SHP77 treated with DMSO at 0.1 percent for 48 hours (cell line): ENCODE data around the gene TM9SF4.
"Not testable (repeated sequence)": the region's sequence is repeated elsewhere in the genome, so short reads cannot be mapped to it uniquely, and the experiment has no call there.

Experiments used
- DNase-seq: peaks from one replicate; lab custom pipeline; 2025; lab: John Stamatoyannopoulos, UW

The TM9SF4 gene

DNA sequence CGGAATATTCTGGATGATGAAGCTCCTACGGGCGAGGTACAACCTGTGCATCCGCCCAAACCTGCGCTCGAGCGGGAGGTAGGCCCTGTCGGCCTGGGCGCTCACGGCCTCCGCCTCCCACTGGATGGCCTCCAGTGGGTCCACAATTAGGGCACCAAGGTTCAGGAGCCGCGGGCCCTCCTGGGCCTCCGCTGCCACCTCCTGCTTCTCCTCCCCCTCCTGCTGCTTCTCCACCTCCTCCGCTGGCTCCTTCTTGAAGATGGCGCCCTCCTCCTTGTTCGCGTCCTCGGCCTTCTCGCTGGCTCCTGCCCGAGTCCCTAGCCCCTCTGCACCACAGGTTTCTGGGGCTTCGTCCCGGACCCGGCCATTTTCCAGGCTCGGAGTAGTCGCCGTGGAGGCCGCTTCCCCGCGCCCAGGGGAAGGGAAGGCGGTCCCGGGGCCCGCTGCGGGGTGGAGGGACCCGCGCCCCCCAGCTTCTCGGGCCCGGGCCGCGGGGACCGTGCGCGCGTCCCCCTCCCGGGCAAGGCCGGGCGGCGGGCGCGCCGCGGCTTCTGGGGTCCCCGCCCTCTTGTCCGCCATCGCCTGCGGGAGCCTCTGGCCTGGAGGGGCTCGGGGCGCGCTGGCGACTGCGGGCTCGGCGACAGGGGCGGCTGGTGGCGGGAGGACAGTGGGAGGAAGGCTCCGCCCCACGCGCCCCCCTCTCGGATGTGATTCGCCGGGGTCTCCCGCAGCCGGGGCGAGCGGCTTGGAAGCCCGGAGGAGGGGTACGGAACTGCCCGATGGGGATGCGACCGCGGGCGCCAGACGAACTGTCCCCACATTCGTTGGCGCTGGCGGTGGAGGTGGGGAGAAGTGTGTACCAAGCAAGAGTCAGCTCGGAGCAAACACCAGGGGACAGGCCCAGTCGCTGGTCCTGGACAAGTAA is 80.4 kb downstream of the TM9SF4 start:
- no peak for DNase-seq

DNA sequence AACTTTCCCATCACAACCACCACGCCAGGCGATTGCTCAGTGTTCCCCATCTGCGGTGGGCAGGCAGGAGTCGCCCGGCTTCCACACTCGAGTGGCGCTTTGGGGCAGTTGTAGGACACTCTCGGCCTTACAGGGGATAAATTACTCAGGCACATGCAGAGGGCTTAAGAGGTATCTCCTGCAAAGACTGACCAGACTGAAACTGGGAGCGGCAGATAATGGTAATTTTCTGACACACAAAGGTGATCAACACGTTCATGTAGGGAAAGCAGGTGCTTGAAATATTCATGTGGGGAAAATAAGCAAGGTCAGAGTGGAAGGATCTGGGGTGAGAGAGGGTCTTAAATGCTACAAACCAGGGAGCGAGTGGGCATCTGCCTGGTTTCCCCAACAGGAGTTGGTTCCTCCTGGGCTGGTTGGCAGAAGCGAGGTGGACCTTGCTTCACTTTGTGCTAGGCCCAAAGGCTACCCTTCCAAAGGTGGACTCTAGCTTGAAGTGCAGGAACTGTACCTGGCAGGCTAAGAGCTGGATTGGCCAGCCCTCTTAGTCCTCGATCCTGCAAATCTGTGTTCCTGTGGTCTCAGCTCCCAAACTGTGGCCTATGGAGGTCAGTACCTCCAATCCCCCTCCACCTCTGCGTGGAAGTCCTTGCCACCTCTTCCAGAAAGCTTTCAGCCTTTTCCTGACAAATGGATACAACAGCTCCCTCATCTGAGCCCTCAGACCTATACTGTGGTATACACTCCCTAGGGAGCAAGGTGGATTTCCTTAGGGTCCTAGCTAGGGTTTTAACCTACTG is 81.3 kb downstream of the TM9SF4 start:
- DNase-seq = no peak

DNA sequence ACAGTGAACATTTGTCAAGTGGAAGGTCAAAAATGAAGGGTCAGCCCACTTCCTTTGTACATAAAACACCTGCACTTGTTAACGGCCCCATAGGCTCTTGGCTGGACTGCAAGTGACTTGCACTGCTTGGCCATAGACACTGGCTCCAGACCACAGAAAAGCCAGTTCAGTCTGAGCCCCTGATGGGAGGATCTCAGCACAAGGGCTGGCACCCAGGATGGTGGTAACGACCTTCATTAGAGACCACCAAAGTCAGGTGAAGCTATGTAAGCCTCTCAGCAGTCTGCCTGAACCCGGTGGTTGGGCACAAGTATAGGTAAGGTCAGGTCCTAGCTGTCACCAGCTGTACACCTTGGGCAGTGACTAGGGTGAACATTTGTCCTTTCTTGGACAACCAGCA is 81.9 kb downstream of the TM9SF4 start:
- DNase-seq = no peak

DNA sequence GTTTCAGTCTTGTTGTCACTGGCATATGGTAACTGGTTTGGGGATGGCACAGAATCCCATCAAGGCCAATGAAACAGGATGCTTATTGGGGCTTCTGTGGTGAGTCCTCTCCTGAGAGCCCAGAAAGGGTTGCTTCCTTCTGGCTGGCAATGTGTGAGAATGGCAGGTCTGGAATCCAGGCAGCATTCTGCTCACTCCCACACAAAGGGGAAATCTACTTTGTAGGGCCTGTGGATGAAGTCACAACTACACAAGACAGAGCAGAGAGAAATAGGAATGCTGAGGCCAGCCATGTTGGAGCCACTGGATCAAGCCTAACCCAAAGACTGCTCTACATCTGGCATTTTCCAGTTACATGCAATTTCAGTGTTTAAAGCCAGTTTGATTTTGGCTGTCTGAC is 82.4 kb downstream of the TM9SF4 start:
- DNase-seq = no peak

DNA sequence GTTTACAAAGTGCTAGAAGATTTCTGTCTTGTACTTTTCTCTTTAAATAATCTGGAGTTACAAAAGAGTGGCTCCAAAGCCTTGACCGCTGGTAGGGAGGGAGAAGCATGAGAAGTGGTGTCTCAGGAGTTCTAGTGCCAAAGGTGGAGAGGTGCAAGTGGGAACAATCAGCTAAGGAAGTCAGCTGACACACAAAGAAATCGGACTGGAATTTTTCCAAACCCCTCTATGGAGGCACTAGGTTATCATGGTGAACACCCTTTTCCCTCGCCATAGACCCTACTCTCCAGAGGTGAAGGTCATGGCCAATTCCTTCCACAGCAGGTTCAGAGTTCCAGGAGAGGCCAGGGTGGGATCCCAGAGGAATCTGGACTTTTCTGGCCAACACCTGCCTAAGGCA is 83.2 kb downstream of the TM9SF4 start:
- DNase-seq = no peak

DNA sequence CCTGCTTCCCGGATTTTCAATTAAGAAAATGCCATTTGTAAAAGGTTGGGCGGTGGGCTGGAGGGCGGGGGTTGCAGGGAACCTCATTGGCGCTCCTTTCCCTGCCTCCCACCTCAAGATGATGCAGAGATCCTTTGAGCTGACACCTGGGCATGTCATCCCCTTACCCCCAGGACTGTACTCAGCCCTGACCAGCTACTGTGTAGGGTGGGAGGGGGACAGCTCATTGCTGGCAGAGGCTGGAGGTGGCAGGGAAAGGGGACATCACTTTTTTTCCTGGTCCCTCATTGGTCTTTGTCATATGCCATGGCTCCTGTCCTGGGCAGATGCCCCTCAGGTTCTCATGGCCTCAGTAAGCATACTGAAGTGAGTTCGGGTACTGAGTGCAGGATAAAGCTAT is 83.8 kb downstream of the TM9SF4 start:
- not testable (repeated sequence) for DNase-seq

DNA sequence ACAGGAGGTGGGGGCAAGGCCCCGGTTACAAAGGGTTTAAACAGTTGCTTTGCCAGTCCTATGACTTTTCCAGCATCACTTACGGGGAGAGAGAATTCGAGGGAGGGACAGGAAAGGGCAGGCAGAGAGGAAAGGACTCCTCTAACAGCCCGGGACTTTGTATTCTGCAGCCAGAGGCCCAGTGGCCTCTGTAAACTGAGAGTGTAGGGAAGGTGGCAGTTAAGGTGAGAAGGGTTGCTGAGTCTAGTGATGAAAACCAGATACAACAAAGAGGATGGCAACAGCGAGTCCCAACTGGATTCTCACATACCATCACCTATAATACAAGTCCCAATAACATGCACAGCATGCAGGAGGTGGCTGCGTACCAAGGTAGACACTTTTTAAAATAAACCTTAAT is 84.5 kb downstream of the TM9SF4 start:
- no peak for DNase-seq

DNA sequence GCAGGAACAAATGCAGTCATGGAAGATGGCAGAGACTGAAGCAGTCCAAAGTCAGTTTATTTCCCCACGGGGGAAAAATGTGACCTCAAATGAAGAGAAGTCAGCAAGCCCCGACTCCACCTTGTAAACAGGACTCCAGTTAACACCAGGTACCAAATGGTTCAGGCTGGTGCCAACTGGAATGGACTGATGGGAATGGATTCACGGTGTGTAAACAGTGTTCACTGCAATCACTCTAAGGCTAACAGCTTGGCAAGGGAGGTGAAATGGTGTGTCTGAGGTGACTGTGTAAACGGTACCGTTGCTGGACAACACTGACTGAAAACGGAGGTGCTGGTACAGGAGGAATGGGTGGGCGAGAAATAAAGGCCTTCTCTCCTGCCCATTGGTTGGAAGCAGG is 86.1 kb downstream of the TM9SF4 start:
- DNase-seq = no peak

DNA sequence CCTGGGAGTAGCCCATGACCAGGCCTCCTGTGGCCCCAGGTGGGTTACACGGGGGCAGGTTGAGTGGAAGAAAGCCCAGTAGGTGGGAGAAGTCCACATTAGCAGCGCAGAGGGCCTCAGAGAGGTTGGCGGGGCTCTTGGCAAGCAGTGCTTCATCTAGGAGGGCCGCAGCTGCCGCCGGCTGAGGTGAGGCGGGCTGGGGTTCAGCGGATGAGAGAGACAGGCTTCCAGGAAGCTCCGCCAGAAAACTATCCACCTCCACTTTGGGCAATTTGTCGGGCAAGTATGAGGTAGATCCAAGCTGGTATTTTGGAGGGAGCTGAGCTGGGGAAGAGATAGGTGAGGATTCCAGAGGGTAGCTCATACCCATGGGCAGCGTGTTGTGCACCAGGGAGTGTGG is 87.1 kb downstream of the TM9SF4 start:
- DNase-seq = not testable (repeated sequence)

DNA sequence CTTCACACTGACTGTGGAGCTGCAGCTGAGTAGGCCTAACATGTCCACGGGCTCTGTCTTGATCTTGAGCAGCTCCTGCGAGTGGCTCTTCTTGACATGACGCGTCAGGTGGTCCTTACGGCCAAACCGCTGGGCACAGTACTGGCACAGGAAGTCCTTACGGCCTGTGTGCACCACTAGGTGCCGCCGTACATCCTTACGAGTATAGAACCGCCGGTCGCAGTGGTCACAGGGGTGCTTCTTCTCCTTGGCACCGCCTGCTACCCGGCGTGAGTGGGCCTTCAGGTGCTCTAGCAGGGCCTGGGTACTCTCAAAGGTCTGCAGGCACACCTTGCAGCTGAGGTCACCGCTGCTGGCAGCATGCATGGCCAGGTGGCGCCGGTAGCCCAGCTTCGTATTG is 87.6 kb downstream of the TM9SF4 start:
- not testable (repeated sequence) for DNase-seq

DNA sequence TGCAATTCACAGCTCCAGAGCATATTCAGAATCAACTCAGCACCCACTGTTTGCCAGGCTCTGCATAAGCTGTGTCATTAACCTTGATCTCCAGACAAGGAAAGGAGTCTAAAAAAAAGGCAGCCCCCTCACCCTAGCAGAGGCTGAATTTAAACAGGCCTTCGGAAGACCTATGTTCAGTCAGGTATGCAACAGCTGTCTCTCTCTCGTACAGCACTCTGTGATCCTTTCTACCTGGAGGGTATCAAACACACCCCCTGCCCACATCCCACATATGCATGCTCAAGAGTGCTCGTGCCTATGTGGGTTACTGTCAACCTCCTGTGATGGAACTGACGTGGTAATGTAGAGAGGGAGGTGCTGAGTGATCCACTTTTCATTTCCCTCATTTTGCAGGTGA is 89.5 kb downstream of the TM9SF4 start:
- no peak for DNase-seq

DNA sequence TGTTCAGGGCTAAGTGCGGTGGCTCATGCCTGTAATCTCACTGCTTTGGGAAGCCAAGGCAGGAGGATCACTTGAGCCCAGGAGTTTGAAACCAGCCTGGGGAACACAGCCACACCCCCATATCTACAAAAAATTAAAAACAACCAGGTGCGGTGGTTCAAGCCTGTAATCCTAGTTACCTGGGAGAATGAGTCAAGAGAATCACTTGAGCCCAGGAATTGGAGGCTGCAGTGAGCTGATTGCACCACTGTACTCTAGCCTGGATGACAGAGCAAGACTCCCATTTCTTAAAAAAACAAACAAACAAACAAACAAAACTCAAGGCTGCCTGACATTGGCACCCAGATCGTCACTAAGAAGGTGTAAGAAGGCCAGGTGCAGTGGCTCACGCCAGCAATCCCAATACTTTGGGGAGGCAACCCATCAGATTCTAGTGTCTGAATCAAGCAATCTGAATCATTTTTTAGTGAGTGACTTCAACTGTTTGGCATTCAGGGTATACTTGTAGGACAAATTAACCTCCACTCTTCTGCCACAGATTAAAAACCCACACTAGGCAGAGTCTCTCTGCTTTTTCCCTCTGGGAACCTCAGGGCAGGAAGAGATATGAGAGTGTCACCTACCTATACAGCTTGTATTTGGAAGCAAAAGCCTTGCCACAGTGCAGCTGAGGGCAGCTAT is 91.9 kb downstream of the TM9SF4 start:
- DNase-seq = no peak

DNA sequence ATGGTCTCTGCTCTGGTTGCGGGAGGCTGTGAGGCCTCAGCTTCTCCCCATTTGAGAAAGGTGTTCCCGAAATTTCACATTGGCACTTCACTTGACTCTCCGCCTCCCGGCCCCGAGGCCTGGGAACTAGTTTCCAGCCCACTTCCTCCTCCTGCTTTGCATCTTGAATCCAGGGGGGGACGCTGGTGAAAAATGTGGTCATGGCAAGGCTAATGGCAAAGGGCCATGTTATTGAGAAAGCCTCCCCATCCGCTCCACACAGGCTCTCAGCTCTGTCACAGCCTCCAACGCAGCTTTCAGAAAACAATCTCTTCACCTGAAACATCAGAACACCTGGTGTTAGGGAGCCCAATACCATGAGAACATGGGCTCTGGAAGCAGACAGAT is 92.5 kb downstream of the TM9SF4 start:
- DNase-seq = no peak

DNA sequence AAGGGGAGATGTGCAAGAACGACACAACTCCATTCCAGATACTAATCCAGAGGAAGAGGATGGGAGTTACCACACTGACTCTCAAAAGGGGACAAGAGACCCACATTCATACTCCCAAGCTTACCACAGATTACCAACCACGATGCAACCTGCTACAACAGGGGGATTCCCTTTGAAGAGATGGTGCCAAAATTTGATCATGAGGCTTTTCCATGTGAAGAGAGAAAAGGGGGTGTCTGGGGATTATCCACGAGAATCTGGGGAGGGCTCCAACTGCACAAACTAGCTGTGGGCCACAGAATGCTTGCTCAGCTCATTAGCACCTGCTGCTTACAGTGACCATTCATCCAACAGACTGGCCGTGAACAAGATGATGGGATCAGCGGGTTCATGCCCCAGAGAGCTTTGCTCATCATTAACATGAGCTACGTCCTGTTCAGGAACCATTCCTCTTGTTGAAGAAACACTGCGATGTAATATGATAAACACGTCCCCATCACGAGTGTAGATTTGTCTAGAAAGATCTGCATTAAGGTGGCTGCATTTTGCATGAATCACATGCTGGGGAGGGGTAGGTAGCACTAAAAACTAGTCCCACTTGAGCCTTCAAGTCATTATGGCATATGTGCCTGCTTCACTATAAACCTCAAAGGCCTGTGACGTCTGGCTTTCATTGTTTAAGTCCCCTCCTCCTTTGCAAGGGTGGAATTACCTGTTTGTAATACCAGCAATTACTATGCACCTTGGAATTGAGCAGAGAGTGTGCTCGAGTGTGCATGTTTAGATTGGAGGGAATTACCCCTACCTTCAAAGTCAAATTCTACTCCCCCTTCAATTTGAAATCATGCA is 94.1 kb downstream of the TM9SF4 start:
- no peak for DNase-seq

DNA sequence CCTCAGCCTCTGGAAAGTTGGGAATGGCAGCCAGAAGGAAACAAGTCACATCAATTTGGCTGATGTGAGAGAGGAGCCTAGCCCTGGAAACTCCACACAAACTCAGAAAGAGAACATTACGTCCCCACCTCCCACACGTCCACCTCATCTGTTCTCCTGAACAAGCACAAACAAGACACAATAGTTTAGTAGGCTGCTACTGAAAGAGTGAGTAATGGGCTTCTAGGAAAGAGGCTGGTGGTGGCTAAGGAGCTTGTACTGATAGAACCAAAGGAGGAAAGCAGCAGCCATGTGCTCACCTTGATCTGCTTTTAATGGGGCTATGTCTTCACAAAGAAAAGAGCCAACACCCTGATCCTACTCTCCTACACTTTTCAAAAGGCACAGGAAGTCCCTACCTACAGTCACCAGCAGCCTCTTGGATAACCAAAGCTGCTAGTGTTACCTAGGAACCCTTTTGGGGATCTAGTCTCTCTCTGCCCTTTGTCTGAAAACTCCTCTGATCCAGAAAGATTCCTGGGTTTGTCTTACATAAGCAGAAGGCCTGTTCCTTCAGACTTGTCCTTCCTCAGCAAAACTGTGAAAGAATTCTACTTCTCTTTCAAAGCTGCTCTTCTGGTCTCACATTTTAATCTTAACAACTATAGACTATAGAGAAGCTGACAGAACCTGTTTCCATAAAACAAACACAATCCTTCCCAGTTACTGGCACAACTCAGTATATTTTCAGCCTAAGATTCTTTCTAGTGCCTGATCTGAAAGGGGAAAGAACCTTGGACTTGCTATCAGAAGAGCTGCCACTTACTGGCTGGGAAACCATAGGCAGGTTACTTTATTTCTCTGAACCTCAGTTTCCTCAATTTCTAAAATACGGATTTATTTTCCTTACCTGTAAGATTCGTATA is 94.9 kb downstream of the TM9SF4 start:
- no peak for DNase-seq

DNA sequence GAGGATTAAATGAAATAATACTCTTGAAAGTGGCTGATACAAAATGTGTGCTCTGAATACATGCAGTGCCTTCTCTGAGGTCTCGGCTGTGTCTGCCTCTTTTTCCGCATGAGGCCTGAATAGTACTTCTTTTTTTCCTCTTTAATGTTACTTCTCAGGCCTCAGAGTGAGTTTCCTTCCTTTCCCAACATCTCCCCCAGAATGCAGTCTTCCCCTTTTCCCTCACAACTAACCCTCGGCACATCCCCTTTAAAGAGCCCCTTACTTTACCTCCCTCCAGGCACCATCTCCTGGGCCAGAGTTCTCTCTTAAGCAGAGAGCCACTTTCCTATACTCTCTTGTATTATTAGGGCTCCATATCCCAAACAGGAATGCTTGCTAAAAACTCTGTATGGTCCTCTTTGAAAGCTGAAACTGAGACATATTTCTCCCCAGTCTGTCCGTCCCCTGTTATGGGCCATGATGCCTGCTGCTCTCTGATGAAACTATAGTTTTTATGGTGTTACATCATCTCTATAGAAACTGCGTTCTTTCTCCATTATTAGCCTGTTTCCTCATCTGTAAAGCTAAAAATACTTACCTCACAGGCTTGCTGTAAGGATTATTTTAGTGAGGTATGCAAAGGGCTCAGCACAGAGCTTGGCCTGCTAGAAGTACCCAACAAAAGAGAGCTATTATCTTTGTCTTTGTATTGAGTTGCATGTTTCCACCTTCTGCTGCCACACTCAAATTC is 95.8 kb downstream of the TM9SF4 start:
- no peak for DNase-seq

DNA sequence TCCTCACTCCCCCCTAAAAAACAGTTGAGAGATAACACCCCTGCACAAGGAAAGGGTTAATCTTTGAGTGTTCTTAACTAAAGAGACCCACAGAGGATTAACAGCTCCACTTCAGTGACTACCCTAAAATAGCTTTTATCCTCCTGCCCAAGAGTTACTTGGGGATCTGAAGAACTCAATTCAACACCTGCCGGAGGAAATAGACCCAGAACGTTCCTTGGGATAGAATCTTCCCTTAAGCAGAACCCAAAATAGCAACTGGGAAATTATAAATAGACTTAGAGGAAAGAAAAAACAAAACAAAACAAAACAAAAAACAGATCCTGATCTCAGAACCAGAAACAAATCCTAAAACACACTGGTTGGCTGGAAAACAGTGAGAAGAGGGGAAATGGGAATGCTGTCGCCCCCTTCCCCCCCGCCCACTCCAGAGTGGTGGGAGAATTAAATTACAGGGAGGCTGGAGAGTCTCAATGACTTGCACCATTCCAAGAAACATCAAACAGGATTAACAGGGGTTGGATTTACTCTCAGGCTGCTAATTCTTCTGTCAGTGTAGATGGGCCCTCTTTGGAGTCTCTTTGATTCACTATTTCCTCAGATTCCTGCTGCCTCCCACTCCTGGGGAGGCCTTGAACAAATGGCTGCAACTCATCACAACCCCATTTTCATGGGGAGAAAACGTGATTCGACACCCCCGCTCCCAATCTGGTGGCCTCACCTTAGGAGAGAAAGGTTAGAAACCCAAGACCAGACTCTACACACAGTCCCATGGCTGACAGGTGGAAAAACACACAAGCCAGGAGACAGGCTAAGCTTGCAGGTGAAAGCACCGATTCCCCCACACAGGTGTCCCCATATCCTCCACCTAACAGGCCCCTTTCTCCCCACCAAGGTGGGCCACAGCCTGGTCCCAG is 96.6 kb downstream of the TM9SF4 start:
- DNase-seq = no peak

DNA sequence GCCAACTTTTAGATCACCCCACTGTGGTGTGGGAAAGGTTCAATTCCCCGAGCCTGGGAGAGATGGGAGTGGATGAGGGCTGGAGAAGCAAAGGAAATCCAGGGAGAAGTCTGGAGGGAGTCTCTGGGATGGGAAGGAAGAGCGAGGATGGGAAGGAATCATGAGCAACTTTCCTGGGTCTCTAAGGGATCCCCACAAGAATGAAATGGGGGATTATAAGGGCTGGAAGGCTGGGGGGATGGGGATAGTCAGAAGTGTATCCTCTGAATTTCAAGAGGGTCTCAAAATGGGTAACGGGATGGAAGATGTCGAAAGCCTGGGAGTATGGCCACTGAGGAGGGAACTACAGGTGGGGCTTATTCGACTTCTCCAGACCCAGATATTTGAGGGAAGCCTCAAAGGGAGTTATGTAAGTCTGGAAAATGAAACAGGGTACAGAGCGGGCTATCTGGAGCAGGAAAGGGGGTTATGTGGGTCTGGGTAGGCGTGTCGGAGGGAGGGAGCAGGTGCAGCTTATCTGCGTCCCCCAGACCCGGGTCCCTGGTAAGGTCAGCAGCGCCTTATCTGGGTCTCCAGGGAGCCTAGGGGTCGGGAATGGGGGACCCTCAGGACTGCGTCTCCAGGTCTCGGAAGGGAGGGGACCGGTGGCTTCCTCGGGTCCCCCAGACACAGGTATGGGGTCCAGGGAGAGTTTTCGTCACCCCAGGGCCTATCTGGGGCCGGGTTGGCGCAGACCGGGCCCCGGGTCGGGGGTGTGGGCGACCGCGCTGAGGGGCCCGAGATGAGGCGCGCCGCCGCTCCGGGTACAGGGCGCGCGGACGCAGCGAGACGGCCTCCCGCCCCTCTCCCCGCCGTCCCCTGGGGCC is 97.5 kb downstream of the TM9SF4 start:
- DNase-seq = no peak
